ENCODE measurements around the gene TPST1. TPM values are rescaled to one million over a fixed set of nuclear protein-coding genes. Genes with fewer than 3 reads are reported as not detected.

Gene TPST1
- total and polyA plus RNA-seq, 9 of the 15 experiments (the other 6 are each of a cell fraction or from before 2014, with no cell fraction given) = 0.15 to 2.2 (median 0.53) TPM

DNA sequence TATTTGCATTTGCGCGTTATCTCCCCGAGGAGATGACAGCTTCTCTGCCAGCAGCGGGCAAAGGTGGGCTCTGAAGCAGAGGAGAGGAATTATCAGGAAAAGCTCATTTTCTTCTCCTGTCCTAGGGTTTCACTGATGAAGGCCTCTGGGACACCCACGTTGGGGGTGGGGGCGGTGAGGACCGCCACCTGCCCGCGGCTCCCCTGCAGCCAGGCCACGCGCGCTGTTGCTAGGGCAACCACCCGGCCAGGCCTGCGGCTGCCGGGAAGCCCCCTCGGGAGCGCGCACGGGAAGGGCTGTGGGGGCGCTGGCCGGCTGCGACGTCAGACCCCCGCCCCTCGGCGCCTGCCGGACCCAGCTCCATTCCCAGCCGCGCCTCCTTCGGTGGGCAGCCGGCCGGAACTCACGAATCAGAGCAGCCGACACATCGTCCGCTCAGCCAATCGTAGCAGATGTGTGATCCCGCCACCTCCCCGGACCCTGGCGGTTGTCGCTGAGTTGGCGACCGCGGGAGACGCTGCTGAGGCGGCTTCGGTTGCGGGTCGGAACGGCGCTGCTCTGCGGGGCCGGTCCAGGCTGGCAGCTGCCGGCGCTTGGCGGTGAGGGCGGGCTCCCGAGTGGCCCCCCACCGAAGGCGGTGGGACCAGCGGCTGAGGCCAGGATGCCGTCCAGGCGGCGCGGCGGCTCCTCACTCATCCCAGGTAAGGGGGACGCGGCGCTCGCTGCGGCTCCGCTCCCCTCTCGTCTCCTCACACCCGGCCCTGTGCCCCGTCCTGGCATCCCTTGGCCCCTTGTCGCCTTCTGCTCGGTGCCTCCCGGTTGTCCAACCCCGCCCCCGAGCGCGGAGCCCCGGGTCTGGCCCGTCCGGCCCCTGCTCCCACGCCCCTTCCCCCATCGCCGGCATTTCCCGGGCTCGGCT, at the start of gene TPST1 (continued):
- TF ChIP-seq, protein P1, sequence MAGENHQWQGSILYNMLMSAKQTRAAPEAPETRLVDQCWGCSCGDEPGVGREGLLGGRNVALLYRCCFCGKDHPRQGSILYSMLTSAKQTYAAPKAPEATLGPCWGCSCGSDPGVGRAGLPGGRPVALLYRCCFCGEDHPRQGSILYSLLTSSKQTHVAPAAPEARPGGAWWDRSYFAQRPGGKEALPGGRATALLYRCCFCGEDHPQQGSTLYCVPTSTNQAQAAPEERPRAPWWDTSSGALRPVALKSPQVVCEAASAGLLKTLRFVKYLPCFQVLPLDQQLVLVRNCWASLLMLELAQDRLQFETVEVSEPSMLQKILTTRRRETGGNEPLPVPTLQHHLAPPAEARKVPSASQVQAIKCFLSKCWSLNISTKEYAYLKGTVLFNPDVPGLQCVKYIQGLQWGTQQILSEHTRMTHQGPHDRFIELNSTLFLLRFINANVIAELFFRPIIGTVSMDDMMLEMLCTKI (IDR thresholded peaks at IDR 0.05; ENCODE audit: partially characterized antibody) = no peak
- TF ChIP-seq CTBP1 (IDR thresholded peaks at IDR 0.05; ENCODE audit: borderline replicate concordance) = peak; percentile 66
- TF ChIP-seq CHD1 (IDR thresholded peaks at IDR 0.05; ENCODE audit: low read length) = no peak
- no peak for TF ChIP-seq WHSC1 (IDR thresholded peaks at IDR 0.05; ENCODE audit: low read length)
- no peak for TF ChIP-seq SIN3A (IDR thresholded peaks at IDR 0.05; ENCODE audit: borderline replicate concordance in 2 of 2, control insufficient read depth in 1 of 2, low read depth in 2 of 2, low read length in 2 of 2)
- no peak for TF ChIP-seq EHMT2 (IDR thresholded peaks at IDR 0.05)
- TF ChIP-seq SMC3 (conservative IDR thresholded peaks at IDR 0.05; ENCODE audit: insufficient read depth, low read depth, low read length) = peak; percentile 29; the same call in 1 of the 2 replicates
- no peak for TF ChIP-seq HIVEP1 (CRISPR knock-in tag; IDR thresholded peaks at IDR 0.05)
- no peak for TF ChIP-seq KDM4B (IDR thresholded peaks at IDR 0.05; ENCODE audit: borderline replicate concordance in 2 of 2, low read depth in 1 of 2)
- TF ChIP-seq ETV6 (IDR thresholded peaks at IDR 0.05; ENCODE audit: borderline replicate concordance in 1 of 2, low read depth in 2 of 2, low read length in 1 of 2) = no peak
- TF ChIP-seq ETV6 (CRISPR knock-in tag; IDR thresholded peaks at IDR 0.05; ENCODE audit: borderline replicate concordance) = no peak
- no peak for TF ChIP-seq ZNF263 (CRISPR knock-in tag; IDR thresholded peaks at IDR 0.05; ENCODE audit: borderline replicate concordance)
- TF ChIP-seq SAFB2 (IDR thresholded peaks at IDR 0.05; ENCODE audit: borderline replicate concordance, low read depth, low read length, severe bottlenecking) = no peak
- TF ChIP-seq GABPB2 (CRISPR knock-in tag; conservative IDR thresholded peaks at IDR 0.05) = no peak
- no peak for TF ChIP-seq TAL1 (IDR thresholded peaks at IDR 0.05)
- no peak for TF ChIP-seq CAMTA2 (CRISPR knock-in tag; conservative IDR thresholded peaks at IDR 0.05)
- TF ChIP-seq HCFC1 (IDR thresholded peaks at IDR 0.05; ENCODE audit: low read depth, low read length) = no peak
- TF ChIP-seq L3MBTL2 (IDR thresholded peaks at IDR 0.05) = peak; percentile 42; the same call in 1 of the 2 replicates
- no peak for TF ChIP-seq POLR2AphosphoS2 (IDR thresholded peaks at IDR 0.05; ENCODE audit: low read length)
- TF ChIP-seq NONO (IDR thresholded peaks at IDR 0.05; ENCODE audit: low read depth in 2 of 2, low read length in 1 of 2) = peak in 1 of 2 experiments; percentile 58; a peak in 2 of 4 replicates
- TF ChIP-seq TBP (optimal IDR thresholded peaks at IDR 0.05; ENCODE audit: low read depth, low read length) = peak; percentile 44
- no peak for TF ChIP-seq ELF2 (CRISPR knock-in tag; IDR thresholded peaks at IDR 0.05)
- TF ChIP-seq, protein P2, sequence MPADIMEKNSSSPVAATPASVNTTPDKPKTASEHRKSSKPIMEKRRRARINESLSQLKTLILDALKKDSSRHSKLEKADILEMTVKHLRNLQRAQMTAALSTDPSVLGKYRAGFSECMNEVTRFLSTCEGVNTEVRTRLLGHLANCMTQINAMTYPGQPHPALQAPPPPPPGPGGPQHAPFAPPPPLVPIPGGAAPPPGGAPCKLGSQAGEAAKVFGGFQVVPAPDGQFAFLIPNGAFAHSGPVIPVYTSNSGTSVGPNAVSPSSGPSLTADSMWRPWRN (IDR thresholded peaks at IDR 0.05; ENCODE audit: low read depth) = no peak
- TF ChIP-seq HEY1 (CRISPR knock-in tag; IDR thresholded peaks at IDR 0.05; ENCODE audit: borderline replicate concordance) = no peak
- no peak for TF ChIP-seq XRCC4 (IDR thresholded peaks at IDR 0.05; ENCODE audit: extremely low read depth, insufficient read depth, insufficient read length)
- peak; percentile 44; the same call in 1 of the 2 replicates for TF ChIP-seq CHD2 (IDR thresholded peaks at IDR 0.05; ENCODE audit: low read depth, low read length)
- TF ChIP-seq RBBP5 (IDR thresholded peaks at IDR 0.05; ENCODE audit: borderline replicate concordance, insufficient read depth, low read length, poor library complexity, severe bottlenecking) = no peak
- no peak for TF ChIP-seq ZNF695 (CRISPR knock-in tag; IDR thresholded peaks at IDR 0.05)

Measured in K562 (cell line).